Activated CD8-positive, alpha-beta memory T cell treated with anti-CD3 and anti-CD28 coated beads for 48 hours (primary cell): ENCODE results near the gene TMC3.
A peak's percentile ranks its signal among the peaks of the same experiment; 100 is the strongest.

Experiments used
- DNase-seq, 3 experiments: peaks; one replicate each; pipeline ENCODE4 v3.0.0-alpha.2; 2020; ENCODE audit warnings: low read depth in 2 of 3, low spot score in 2 of 3

TMC3 gene

GRCh38 chr15:81323944-81324881 is 49.8 kb downstream of the TMC3 start, which contains the start of gene STARD5:
Gene STARD5, minus strand, starts transcription at chr15:81324141. Its CDS starts 42 bp downstream, at chr15:81324099.
- peak; percentile 92 to 97 (median 94) for DNase-seq

- no peak for DNase-seq
These were observed 50.5 kb downstream of the TMC3 start for GRCh38 chr15:81323559-81323943.

- no peak for DNase-seq
These were observed 51.2 kb downstream of the TMC3 start for GRCh38 chr15:81322676-81323253.

- no peak for DNase-seq
These were observed 52.3 kb downstream of the TMC3 start for GRCh38 chr15:81321667-81322066.

GRCh38 chr15:81317642-81318017 is 56.4 kb downstream of the TMC3 start:
- no peak for DNase-seq

GRCh38 chr15:81316267-81316666 is 57.7 kb downstream of the TMC3 start:
- DNase-seq = no peak

GRCh38 chr15:81315452-81316175 is 58.4 kb downstream of the TMC3 start:
- no peak for DNase-seq

- no peak for DNase-seq
These were observed 59.6 kb downstream of the TMC3 start for GRCh38 chr15:81314378-81314777.

GRCh38 chr15:81313686-81314085 is 60.3 kb downstream of the TMC3 start:
- DNase-seq = no peak

GRCh38 chr15:81312790-81313543 is 61.0 kb downstream of the TMC3 start:
- DNase-seq = no peak

- no peak for DNase-seq
These were observed 62.1 kb downstream of the TMC3 start for GRCh38 chr15:81311752-81312464.

- DNase-seq = no peak
These were observed 63.5 kb downstream of the TMC3 start for GRCh38 chr15:81310480-81310879.

GRCh38 chr15:81309647-81310450 is 64.2 kb downstream of the TMC3 start:
- no peak for DNase-seq

GRCh38 chr15:81308260-81308659 is 65.8 kb downstream of the TMC3 start:
- DNase-seq = no peak

- no peak for DNase-seq
These were observed 69.8 kb downstream of the TMC3 start for GRCh38 chr15:81304226-81304625.

- DNase-seq = no peak
These were observed 70.5 kb downstream of the TMC3 start for GRCh38 chr15:81303244-81304225.

GRCh38 chr15:81302701-81303109 is 71.3 kb downstream of the TMC3 start:
- no peak for DNase-seq

- DNase-seq = no peak
These were observed 72.1 kb downstream of the TMC3 start for GRCh38 chr15:81301815-81302399.
